Uterus (tissue), 2 donors: ENCODE measurements around the gene PORCN.

Source experiments
- CTCF ChIP-seq, 4 experiments: fragments of 200-600 bp in 2 of 4; fragments of 450-650 bp in 2 of 4; sonication (generic) in 2 of 4; IDR thresholded peaks; one replicate each; pipeline ENCODE4 v1.5.1; 2016 to 2019; ENCODE audit warnings: antibody characterized with exemption in 4 of 4, mild to moderate bottlenecking in 2 of 4, moderate library complexity in 1 of 4
- POLR2A ChIP-seq, 2 donors: fragments of 450-650 bp; IDR thresholded peaks; one replicate each; pipeline ENCODE4 v1.6.1; 2016; ENCODE audit warnings: antibody characterized with exemption in 2 of 2, mild to moderate bottlenecking in 1 of 2, moderate library complexity in 1 of 2

DNA sequence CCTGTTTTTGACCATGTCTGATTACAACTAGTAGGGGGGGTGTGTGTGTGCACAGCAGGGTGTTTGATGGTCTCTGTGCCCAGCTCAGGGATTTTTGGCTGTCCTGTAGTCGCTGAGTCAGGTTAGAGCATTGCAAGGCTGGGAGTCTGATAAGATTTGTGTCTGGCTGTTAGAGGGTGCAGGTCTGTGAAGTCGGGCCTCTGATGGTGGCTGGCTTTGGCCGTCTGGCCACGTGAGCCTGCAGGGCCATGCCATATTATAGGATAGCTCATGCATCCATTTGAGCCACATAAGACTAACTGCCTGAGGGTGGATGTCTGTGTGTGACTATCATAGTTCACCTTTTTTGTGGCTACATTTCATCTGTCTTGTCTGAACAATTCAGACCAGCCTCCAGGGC lies 4.9 kb downstream of the PORCN start:
- TF ChIP-seq CTCF (IDR thresholded peaks at IDR 0.05) (no peak), POLR2A (IDR thresholded peaks at IDR 0.05) (no peak)
